Ascending aorta (tissue), 2 donors: Measurements from ENCODE around the gene ARHGEF4. TPM values are rescaled to one million over a fixed set of nuclear protein-coding genes. Genes with fewer than 3 reads are reported as not detected.

Experiments used
- DNase-seq, 2 donors: peaks; one replicate each; pipeline ENCODE4 v3.0.0-alpha.2; 2019; ENCODE audit warnings: low spot score in 2 of 2
- H3K27ac ChIP-seq, 2 donors: fragments of 200-600 bp; sonication (generic); one replicate each; pipeline ENCODE4 v1.5.1; 2016 to 2017; ENCODE audit warnings: mild to moderate bottlenecking in 1 of 2
- H3K27me3 ChIP-seq: fragments of 200-600 bp; sonication (generic); one replicate; pipeline ENCODE4 v1.5.1; 2017
- H3K36me3 ChIP-seq, 2 donors: fragments of 200-600 bp; sonication (generic); one replicate each; pipeline ENCODE4 v1.5.1; 2016
- H3K4me1 ChIP-seq, 2 donors: fragments of 200-600 bp; sonication (generic); one replicate each; pipeline ENCODE4 v1.5.1; 2016 to 2017; ENCODE audit warnings: mild to moderate bottlenecking in 1 of 2
- H3K4me3 ChIP-seq, 2 donors: fragments of 200-600 bp; sonication (generic); one replicate each; pipeline ENCODE4 v1.5.1; 2016 to 2017; ENCODE audit warnings: mild to moderate bottlenecking in 1 of 2
- H3K9me3 ChIP-seq, 2 donors: fragments of 200-600 bp; sonication (generic); one replicate each; pipeline ENCODE4 v1.5.1; 2016
- intact Hi-C: fragments of 100-400 bp; cut with DNase I; formaldehyde crosslinking; loops from one replicate; pipeline ENCODE4 v1.15.1; 2023
- total RNA-seq: library from RNA; depleted of rRNA; stranded (reverse); fragments of >200 nt; gene quantifications from one replicate; pipeline ENCODE4 v1.1.0, GENCODE V29; 2016
- TF ChIP-seq, protein P1 (sequence below), 3 experiments: fragments of 200-600 bp in 2 of 3; fragments of 450-650 bp in 1 of 3; sonication (generic) in 2 of 3; IDR thresholded peaks; one replicate each; pipeline ENCODE4 v1.5.1; 2016 to 2019; ENCODE audit warnings: antibody characterized with exemption in 3 of 3, mild to moderate bottlenecking in 1 of 3, moderate library complexity in 1 of 3

The ARHGEF4 gene
- total RNA-seq, 1 donor from 2014 or later = 9.6 TPM

GRCh38 chr2:131056932-131057287 is 220.2 kb downstream of the ARHGEF4 start:
- TF ChIP-seq, protein P1, sequence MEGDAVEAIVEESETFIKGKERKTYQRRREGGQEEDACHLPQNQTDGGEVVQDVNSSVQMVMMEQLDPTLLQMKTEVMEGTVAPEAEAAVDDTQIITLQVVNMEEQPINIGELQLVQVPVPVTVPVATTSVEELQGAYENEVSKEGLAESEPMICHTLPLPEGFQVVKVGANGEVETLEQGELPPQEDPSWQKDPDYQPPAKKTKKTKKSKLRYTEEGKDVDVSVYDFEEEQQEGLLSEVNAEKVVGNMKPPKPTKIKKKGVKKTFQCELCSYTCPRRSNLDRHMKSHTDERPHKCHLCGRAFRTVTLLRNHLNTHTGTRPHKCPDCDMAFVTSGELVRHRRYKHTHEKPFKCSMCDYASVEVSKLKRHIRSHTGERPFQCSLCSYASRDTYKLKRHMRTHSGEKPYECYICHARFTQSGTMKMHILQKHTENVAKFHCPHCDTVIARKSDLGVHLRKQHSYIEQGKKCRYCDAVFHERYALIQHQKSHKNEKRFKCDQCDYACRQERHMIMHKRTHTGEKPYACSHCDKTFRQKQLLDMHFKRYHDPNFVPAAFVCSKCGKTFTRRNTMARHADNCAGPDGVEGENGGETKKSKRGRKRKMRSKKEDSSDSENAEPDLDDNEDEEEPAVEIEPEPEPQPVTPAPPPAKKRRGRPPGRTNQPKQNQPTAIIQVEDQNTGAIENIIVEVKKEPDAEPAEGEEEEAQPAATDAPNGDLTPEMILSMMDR (IDR thresholded peaks at IDR 0.05) = no peak
- Histone ChIP-seq H3K4me3 (no peak overlapping the region), H3K27ac (no peak overlapping the region), H3K9me3 (no peaks in the 10 kb centered on the region), H3K36me3 (peaks cover 38 to 43% of the 10 kb centered on the region in 2 donors), H3K27me3 (no peaks in the 10 kb centered on the region), H3K4me1 (peaks cover 0 to 7% of the 10 kb centered on the region in 2 donors)
- no peak for DNase-seq
- intact Hi-C loops = no loop called here

DNA sequence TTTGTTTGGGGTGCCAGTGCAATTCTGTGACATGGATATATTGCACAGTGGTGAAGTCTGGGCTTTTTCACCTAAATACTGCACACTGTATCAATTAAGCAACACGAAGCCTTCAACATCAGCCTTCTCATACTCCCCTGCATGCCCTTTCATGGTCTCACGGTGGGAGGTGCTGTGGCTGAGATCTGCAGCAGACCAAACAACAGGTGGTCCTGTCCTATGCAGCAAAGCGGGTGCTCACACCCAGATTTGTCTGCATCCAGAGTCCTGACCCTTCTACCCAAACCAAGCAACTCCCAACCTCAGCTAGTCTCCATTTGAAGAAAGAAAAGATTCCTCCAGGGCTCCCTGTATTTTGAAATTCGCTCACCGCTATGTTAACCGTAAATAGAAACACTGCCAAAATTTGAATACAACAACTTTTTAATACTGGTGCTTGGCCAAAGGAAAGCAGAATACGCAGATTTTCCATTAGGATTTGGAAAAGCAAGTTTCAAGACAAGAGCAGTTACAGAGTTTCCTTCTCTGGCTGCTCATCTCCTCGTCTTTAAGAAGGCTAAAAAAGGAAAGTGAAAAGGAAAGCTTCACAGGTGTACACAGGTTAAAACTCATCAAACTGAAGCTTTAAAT is 221.6 kb downstream of the ARHGEF4 start:
- H3K36me3 ChIP-seq = peaks cover 29% of the 10 kb centered on the region in 2 donors
- no peaks in the 10 kb centered on the region for H3K27me3 ChIP-seq
- intact Hi-C loops = no loop called here
- H3K4me3 ChIP-seq = no peak overlapping the region
- no peak overlapping the region for H3K27ac ChIP-seq
- peaks cover 0 to 7% of the 10 kb centered on the region in 2 donors for H3K4me1 ChIP-seq
- H3K9me3 ChIP-seq = no peaks in the 10 kb centered on the region
- no peak for DNase-seq
- TF ChIP-seq, protein P1 (IDR thresholded peaks at IDR 0.05) = no peak

GRCh38 chr2:131058920-131059319 is 222.2 kb downstream of the ARHGEF4 start:
- no peak for DNase-seq
- H3K36me3 ChIP-seq = peaks cover 23% of the 10 kb centered on the region in 2 donors
- H3K27ac ChIP-seq = no peak overlapping the region
- TF ChIP-seq, protein P1 (IDR thresholded peaks at IDR 0.05) = no peak
- peaks cover 0 to 9% of the 10 kb centered on the region in 2 donors for H3K4me1 ChIP-seq
- no peak overlapping the region for H3K4me3 ChIP-seq
- no peaks in the 10 kb centered on the region for H3K27me3 ChIP-seq
- intact Hi-C loops = no loop called here
- H3K9me3 ChIP-seq = no peaks in the 10 kb centered on the region

GRCh38 chr2:131063501-131064283 is 227.0 kb downstream of the ARHGEF4 start:
- Histone ChIP-seq H3K4me1 (peaks cover 0 to 3% of the 10 kb centered on the region in 2 donors), H3K4me3 (no peak overlapping the region)
- TF ChIP-seq, protein P1 (IDR thresholded peaks at IDR 0.05) = no peak

DNA sequence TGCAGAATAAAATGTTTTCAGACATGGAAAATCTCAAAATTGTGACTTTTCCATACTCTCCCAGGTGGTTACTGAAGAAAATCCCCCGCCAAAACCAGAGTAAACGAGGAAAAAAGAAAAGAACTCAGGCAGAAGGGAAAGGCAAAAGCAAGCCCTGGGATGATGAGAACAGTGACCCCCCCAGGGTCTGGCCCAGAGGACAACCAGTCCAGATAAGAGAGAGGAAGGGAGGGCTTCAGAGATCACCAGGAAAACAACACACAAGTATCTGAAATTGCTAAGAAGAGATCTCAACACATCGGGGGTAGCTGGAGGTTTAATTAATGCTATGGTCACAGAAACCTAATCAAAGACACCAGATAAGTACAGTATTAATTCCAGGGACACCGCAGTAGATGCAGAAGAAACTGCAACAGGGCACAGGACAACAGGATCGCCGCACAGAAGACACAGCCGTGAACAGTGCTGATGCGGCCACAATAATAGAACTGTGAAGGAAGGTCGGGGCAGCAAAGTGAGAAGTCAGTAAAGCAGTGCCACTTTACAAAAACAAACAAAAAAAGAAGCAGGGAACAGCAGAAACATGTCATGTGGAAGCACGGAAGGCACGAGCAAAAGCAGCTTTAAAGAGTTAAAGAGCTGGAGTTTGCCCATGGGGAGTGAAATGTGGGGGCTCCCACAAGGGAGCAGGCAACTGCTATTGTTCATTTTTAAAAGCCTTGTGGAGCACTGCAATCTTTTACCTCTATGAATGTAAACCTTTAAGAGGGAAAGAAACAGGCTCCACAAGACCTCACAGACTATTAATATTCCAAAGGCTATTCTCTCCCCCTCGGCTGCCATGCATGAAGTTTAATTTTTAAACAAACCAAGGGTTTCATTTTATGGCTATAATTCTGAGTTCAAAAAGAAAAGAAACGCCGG is 228.1 kb downstream of the ARHGEF4 start:
- Histone ChIP-seq H3K36me3 (peaks cover 10 to 22% of the 10 kb centered on the region in 2 donors), H3K4me1 (peaks cover 0 to 3% of the 10 kb centered on the region in 2 donors), H3K9me3 (no peaks in the 10 kb centered on the region), H3K27me3 (no peaks in the 10 kb centered on the region), H3K4me3 (no peak overlapping the region), H3K27ac (no peak overlapping the region)
- intact Hi-C loops = no loop called here
- TF ChIP-seq, protein P1 (IDR thresholded peaks at IDR 0.05) = no peak
- DNase-seq = no peak

More at GRCh38 chr2:131063501-131064283, 227.0 kb downstream of the ARHGEF4 start:
- Histone ChIP-seq H3K27ac (no peak overlapping the region), H3K9me3 (no peaks in the 10 kb centered on the region), H3K27me3 (no peaks in the 10 kb centered on the region), H3K36me3 (peaks cover 8 to 17% of the 10 kb centered on the region in 2 donors)
- intact Hi-C loops = no loop called here
- DNase-seq = no peak
